Measurements from ENCODE around the gene PRSS12. TPM values are rescaled to one million over a fixed set of nuclear protein-coding genes. Genes with fewer than 3 reads are reported as not detected.

The PRSS12 gene
- total RNA-seq, 1 experiment from 2014 or later = 3.1 TPM

- intact Hi-C loops (cut with micrococcal nuclease; ENCODE audit: unreplicated experiment) = no loop called here
- peak; percentile 14 for DNase-seq (ENCODE audit: low spot score)
- Histone ChIP-seq H3K4me3 (ENCODE audit: low read depth, low read length, poor library complexity, severe bottlenecking) (no peak overlapping the region), H3K27ac (ENCODE audit: low read depth, low read length, poor library complexity, severe bottlenecking) (no peak overlapping the region), H3K9me3 (ENCODE audit: low read depth, low read length, poor library complexity, severe bottlenecking) (no peaks in the 10 kb centered on the region), H3K36me3 (ENCODE audit: insufficient read depth, low read length, poor library complexity, severe bottlenecking) (no peaks in the 10 kb centered on the region), H3K4me1 (ENCODE audit: insufficient read depth, low read length, poor library complexity, severe bottlenecking) (no peaks in the 10 kb centered on the region), H3K27me3 (replicated peaks; ENCODE audit: insufficient read depth, low read depth, low read length, poor library complexity) (no peaks in the 10 kb centered on the region)
- CTCF ChIA-PET = no interaction called here
- BruUV-seq (replicated peaks) = no TSS peak
- TF ChIP-seq EZH2 (IDR thresholded peaks at IDR 0.05; ENCODE audit: borderline replicate concordance, low read depth, low read length, poor library complexity, severe bottlenecking) (no peak), CTCF (conservative IDR thresholded peaks at IDR 0.05; ENCODE audit: low read depth, low read length) (no peak)
- POLR2A ChIA-PET (ENCODE audit: low non-redundant PET) = no interaction called here
These were observed 35.8 kb upstream of the PRSS12 start for GRCh38 chr4:118388606-118389005.

GRCh38 chr4:118381902-118382301 lies 29.1 kb upstream of the PRSS12 start:
- Histone ChIP-seq H3K36me3 (ENCODE audit: insufficient read depth, low read length, poor library complexity, severe bottlenecking) (no peaks in the 10 kb centered on the region), H3K9me3 (ENCODE audit: low read depth, low read length, poor library complexity, severe bottlenecking) (no peaks in the 10 kb centered on the region), H3K4me3 (ENCODE audit: low read depth, low read length, poor library complexity, severe bottlenecking) (no peak overlapping the region), H3K4me1 (ENCODE audit: insufficient read depth, low read length, poor library complexity, severe bottlenecking) (no peaks in the 10 kb centered on the region), H3K27ac (ENCODE audit: low read depth, low read length, poor library complexity, severe bottlenecking) (no peak overlapping the region), H3K27me3 (replicated peaks; ENCODE audit: insufficient read depth, low read depth, low read length, poor library complexity) (no peaks in the 10 kb centered on the region)
- CTCF ChIA-PET = no interaction called here
- POLR2A ChIA-PET (ENCODE audit: low non-redundant PET) = interaction anchor here (0.6 kb wide), 1 partner anchor 10 kb away, joined by 5 read pairs; no protein-coding TSS in a partner anchor
- intact Hi-C loops (cut with micrococcal nuclease; ENCODE audit: unreplicated experiment) = no loop called here
- TF ChIP-seq CTCF (conservative IDR thresholded peaks at IDR 0.05; ENCODE audit: low read depth, low read length) (no peak), EZH2 (IDR thresholded peaks at IDR 0.05; ENCODE audit: borderline replicate concordance, low read depth, low read length, poor library complexity, severe bottlenecking) (no peak)
- BruUV-seq (replicated peaks) = no TSS peak
- no peak for DNase-seq (ENCODE audit: low spot score)

- Histone ChIP-seq H3K4me1 (ENCODE audit: insufficient read depth, low read length, poor library complexity, severe bottlenecking) (no peaks in the 10 kb centered on the region), H3K4me3 (ENCODE audit: low read depth, low read length, poor library complexity, severe bottlenecking) (no peak overlapping the region), H3K27me3 (replicated peaks; ENCODE audit: insufficient read depth, low read depth, low read length, poor library complexity) (no peaks in the 10 kb centered on the region), H3K36me3 (ENCODE audit: insufficient read depth, low read length, poor library complexity, severe bottlenecking) (no peaks in the 10 kb centered on the region), H3K27ac (ENCODE audit: low read depth, low read length, poor library complexity, severe bottlenecking) (no peak overlapping the region), H3K9me3 (ENCODE audit: low read depth, low read length, poor library complexity, severe bottlenecking) (no peaks in the 10 kb centered on the region)
- intact Hi-C loops (cut with micrococcal nuclease; ENCODE audit: unreplicated experiment) = no loop called here
- CTCF ChIA-PET = no interaction called here
- TF ChIP-seq EZH2 (IDR thresholded peaks at IDR 0.05; ENCODE audit: borderline replicate concordance, low read depth, low read length, poor library complexity, severe bottlenecking) (no peak), CTCF (conservative IDR thresholded peaks at IDR 0.05; ENCODE audit: low read depth, low read length) (no peak)
- BruUV-seq (replicated peaks) = no TSS peak
- no peak for DNase-seq (ENCODE audit: low spot score)
- POLR2A ChIA-PET (ENCODE audit: low non-redundant PET) = no interaction called here
These were observed 20.9 kb upstream of the PRSS12 start for GRCh38 chr4:118373614-118374255.

Data from A673 (cell line).